ENCODE data around the gene CNNM4. TPM values are rescaled to one million over a fixed set of nuclear protein-coding genes. Genes with fewer than 3 reads are reported as not detected.
A peak's percentile ranks its signal among the peaks of the same experiment; 100 is the strongest.

The CNNM4 gene
- total RNA-seq, 4 donors from 2014 or later: 66.5 to 134 (median 85.7) TPM

DNA sequence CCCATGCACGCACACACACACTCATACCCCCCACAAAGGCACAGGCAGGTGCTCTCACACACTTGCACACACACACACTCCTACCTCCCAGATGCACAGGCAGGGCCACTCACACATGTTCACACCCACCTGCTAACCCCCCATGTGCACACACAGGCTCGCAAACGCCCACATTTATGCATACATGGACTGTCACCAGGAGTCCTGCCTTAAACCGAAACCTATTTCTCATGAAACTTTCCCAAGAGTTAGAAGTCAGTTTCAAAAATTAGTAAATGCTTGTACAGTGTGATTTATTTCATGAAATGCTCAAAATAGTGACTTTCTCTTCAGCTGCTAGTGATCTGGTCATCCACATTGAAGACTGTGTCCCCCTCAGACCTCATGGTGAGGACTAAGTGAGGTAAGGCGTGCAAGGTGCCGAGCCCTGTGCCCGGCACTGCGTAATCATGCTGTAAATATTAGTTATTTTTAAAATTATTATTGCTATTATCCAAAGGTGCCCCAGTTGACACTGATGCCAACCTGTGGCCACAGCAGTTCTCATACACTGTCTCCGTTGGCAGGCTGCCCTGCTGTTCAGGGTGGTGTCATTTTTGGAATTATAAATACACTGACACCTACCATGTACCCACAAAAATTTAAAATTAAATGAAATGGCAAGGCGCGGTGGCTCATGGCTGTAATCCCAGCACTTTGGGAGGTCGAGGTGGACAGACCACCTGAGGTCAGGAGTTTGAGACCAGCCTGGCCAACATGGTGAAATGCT is 12.4 kb downstream of the CNNM4 start:
- intact Hi-C loops (cut with DNase I; ENCODE audit: low total_unique reads): no loop called here
- DNase-seq: no peak
- H3K4me3 ChIP-seq: peak overlapping the region in 1 of 4 donors; percentile 28

GRCh38 chr2:96773922-96774321 is 13.2 kb downstream of the CNNM4 start:
- WGBS, 2 donors (ENCODE audit: low coverage in 1 of 2): 37 to 60% methylated on average over 1 to 7 of the region's 7 CpGs
- no peak for DNase-seq

More for the DNA sequence above, 12.4 kb downstream of the CNNM4 start:
- no peak for TF ChIP-seq POLR2AphosphoS5 (IDR thresholded peaks at IDR 0.05)
- TF ChIP-seq, protein P1, sequence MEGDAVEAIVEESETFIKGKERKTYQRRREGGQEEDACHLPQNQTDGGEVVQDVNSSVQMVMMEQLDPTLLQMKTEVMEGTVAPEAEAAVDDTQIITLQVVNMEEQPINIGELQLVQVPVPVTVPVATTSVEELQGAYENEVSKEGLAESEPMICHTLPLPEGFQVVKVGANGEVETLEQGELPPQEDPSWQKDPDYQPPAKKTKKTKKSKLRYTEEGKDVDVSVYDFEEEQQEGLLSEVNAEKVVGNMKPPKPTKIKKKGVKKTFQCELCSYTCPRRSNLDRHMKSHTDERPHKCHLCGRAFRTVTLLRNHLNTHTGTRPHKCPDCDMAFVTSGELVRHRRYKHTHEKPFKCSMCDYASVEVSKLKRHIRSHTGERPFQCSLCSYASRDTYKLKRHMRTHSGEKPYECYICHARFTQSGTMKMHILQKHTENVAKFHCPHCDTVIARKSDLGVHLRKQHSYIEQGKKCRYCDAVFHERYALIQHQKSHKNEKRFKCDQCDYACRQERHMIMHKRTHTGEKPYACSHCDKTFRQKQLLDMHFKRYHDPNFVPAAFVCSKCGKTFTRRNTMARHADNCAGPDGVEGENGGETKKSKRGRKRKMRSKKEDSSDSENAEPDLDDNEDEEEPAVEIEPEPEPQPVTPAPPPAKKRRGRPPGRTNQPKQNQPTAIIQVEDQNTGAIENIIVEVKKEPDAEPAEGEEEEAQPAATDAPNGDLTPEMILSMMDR (IDR thresholded peaks at IDR 0.05): no peak
- no peak for TF ChIP-seq EP300 (IDR thresholded peaks at IDR 0.05; ENCODE audit: low read depth)
- no peak for TF ChIP-seq POLR2A (IDR thresholded peaks at IDR 0.05)
- no peaks in the 10 kb centered on the region for H3K36me3 ChIP-seq
- peak overlapping the region in 3 of 4 donors; percentile 27 to 89 (median 45) for H3K27ac ChIP-seq
- 69 to 83% methylated on average over 5 to 12 of the region's 12 CpGs for WGBS, 2 donors (ENCODE audit: low coverage in 1 of 2)
- H3K4me1 ChIP-seq: peaks cover 15 to 75% (median 53%) of the 10 kb centered on the region in 4 donors
- no peaks in the 10 kb centered on the region for H3K9me3 ChIP-seq
- in situ Hi-C loops (cut with MboI; ENCODE audit: low pct_ligation_motif_present in 1 of 4, low pct_unique_long_range_greater_than_20kb in 1 of 4, low sequenced_read_pairs in 3 of 4): no loop called here
- H3K27me3 ChIP-seq: no peaks in the 10 kb centered on the region

DNA sequence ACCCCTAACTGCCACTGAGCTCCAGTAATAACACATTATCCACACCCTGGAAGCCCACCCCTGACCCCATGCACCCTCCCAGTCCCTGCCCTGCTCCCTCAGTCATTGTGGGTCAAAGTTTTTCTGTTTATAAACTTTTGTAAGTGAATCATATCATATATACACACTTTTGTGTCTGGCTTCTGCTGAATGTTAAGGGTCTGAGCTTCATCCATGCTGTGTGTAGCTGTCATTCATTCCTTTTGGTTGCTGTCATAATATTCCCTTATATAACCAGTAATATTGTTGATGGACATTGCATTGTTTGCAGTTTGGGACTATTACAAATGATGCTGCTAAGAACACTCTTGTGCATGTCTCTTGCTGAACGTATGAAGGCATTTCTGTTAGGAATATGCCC is 14.5 kb downstream of the CNNM4 start:
- no peaks in the 10 kb centered on the region for H3K9me3 ChIP-seq
- peaks cover 6 to 55% (median 33%) of the 10 kb centered on the region in 4 donors for H3K4me1 ChIP-seq
- H3K36me3 ChIP-seq: no peaks in the 10 kb centered on the region
- in situ Hi-C loops (cut with MboI; ENCODE audit: low pct_ligation_motif_present in 1 of 4, low pct_unique_long_range_greater_than_20kb in 1 of 4, low sequenced_read_pairs in 3 of 4): no loop called here
- TF ChIP-seq, protein P1 (IDR thresholded peaks at IDR 0.05): no peak
- TF ChIP-seq EP300 (IDR thresholded peaks at IDR 0.05; ENCODE audit: low read depth) (no peak), POLR2A (IDR thresholded peaks at IDR 0.05) (no peak), POLR2AphosphoS5 (IDR thresholded peaks at IDR 0.05) (no peak)
- H3K27ac ChIP-seq: no peak overlapping the region
- WGBS, 2 donors (ENCODE audit: low coverage in 1 of 2): 0 to 80% methylated on average over 1 of the region's 1 CpG
- H3K27me3 ChIP-seq: no peaks in the 10 kb centered on the region
- no peak overlapping the region for H3K4me3 ChIP-seq
- no peak for DNase-seq
- intact Hi-C loops (cut with DNase I; ENCODE audit: low total_unique reads): no loop called here

More at GRCh38 chr2:96773922-96774321, 13.2 kb downstream of the CNNM4 start:
- Histone ChIP-seq H3K27ac (peak overlapping the region; percentile 40 to 89 (median 52)), H3K4me3 (peak overlapping the region in 2 of 4 donors; percentile 13 to 28), H3K36me3 (no peaks in the 10 kb centered on the region), H3K4me1 (peaks cover 14 to 67% (median 45%) of the 10 kb centered on the region in 4 donors), H3K9me3 (no peaks in the 10 kb centered on the region), H3K27me3 (no peaks in the 10 kb centered on the region)
- TF ChIP-seq POLR2A (IDR thresholded peaks at IDR 0.05) (no peak), EP300 (IDR thresholded peaks at IDR 0.05; ENCODE audit: low read depth) (no peak), POLR2AphosphoS5 (IDR thresholded peaks at IDR 0.05) (no peak)
- TF ChIP-seq, protein P1 (IDR thresholded peaks at IDR 0.05): no peak
- in situ Hi-C loops (cut with MboI; ENCODE audit: low pct_ligation_motif_present in 1 of 4, low pct_unique_long_range_greater_than_20kb in 1 of 4, low sequenced_read_pairs in 3 of 4): no loop called here
- intact Hi-C loops (cut with DNase I; ENCODE audit: low total_unique reads): no loop called here

DNA sequence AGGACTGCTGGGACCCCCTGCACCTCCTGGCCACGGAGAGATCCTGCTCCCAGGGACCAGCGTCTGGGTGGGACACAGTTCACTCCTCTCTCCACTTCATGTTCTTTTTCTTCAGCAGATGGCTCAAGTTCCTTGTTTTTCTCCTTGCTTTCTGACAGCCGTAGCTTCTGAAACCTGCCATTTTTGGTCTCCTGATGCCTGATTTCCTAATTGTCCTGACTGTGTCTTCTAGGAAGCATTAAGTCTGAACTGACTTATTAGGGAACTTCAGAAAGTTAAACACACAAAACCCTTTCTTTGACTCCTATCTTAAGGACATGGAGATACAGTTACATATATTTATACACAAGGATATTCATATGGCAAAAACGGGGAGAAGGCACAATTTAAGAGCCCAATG is 22.7 kb downstream of the CNNM4 start:
- H3K9me3 ChIP-seq: no peaks in the 10 kb centered on the region
- no peak for DNase-seq
- H3K27me3 ChIP-seq: no peaks in the 10 kb centered on the region
- no peak overlapping the region for H3K27ac ChIP-seq
- intact Hi-C loops (cut with DNase I; ENCODE audit: low total_unique reads): no loop called here
- no peak overlapping the region for H3K4me3 ChIP-seq
- peaks cover 11 to 56% (median 33%) of the 10 kb centered on the region in 4 donors for H3K4me1 ChIP-seq
- TF ChIP-seq, protein P1 (IDR thresholded peaks at IDR 0.05): no peak
- TF ChIP-seq POLR2AphosphoS5 (IDR thresholded peaks at IDR 0.05) (no peak), EP300 (IDR thresholded peaks at IDR 0.05; ENCODE audit: low read depth) (no peak), POLR2A (IDR thresholded peaks at IDR 0.05) (no peak)
- H3K36me3 ChIP-seq: no peaks in the 10 kb centered on the region
- in situ Hi-C loops (cut with MboI; ENCODE audit: low pct_ligation_motif_present in 1 of 4, low pct_unique_long_range_greater_than_20kb in 1 of 4, low sequenced_read_pairs in 3 of 4): no loop called here
- 86 to 88% methylated on average over 3 to 4 of the region's 4 CpGs for WGBS, 2 donors (ENCODE audit: low coverage in 1 of 2)
